Renal cortex interstitium (tissue), 11 donors: ENCODE results near the gene CNTNAP2. TPM values are rescaled to one million over a fixed set of nuclear protein-coding genes. Genes with fewer than 3 reads are reported as not detected.
"Not testable (repeated sequence)": the region's sequence is repeated elsewhere in the genome, so short reads cannot be mapped to it uniquely, and the experiment has no call there.

Experiments used
- DNase-seq, 11 donors: peaks; one replicate each; pipeline ENCODE4 v3.0.0-alpha.2; 2013; ENCODE audit warnings: low read depth in 9 of 11, low spot score in 4 of 11; ENCODE audit errors: extremely low read depth in 1 of 11
- polyA plus RNA-seq, 3 donors: library from polyadenylated mRNA; unstranded; fragments of 120-200 nt; gene quantifications; one replicate each; pipeline ENCODE4 v1.2.1, GENCODE V29; 2013; ENCODE audit not compliant: insufficient read length in 3 of 3

The CNTNAP2 gene
- polyA plus RNA-seq, 3 donors, result 25.6 to 29.3 (median 26.6) TPM

DNA sequence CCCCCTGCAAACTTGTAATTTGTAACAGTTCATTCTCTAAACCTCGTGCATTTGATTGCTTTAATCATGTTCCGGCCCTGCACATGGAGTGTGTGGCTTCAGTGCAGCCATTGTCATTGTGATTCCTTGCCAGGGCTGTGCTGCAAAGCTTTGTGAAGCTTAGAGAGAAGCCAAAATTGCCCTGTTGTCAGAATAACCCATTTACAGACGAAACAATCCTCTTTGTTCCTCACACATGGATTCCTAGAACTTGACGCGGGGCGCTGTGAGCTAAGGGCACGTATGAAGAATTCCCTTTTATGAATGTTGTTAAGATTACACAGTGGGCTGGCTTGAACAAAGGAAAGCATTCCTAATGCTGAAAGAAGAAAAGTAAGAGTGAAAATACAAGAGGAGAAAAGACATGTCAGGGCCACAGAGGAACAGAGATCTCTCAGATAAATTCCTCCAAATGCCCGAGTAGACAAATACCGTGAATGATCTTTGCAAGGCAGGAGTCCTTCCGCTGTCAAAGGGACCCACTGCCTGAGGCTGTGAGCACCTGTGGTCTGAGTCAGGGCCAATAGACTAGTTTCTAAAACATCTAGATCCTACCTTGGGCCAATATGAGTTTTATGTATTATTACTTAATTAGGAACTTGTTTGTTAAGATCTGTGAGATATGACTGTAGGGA, 2268.5 kb downstream of the CNTNAP2 start:
- DNase-seq, result no peak

DNA sequence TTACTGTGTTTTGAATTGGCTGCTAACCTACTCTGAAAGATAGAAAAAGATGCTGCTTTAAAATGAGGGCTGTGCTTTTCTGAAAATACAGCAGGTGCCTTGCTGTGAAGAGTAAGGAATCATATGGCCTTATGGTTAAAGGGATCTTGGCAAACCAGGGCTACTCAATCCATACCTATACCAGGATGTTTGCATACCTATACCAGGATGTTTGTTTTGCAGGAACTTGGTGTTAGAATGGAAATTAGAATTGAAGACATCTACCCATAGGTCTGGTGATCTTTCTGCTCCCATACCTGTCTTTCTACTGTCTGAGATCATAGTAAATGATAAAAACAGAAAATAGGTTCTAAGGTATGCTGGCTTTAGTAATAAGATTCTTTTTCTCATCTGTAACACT, 2273.8 kb downstream of the CNTNAP2 start:
- DNase-seq, result no peak

DNA sequence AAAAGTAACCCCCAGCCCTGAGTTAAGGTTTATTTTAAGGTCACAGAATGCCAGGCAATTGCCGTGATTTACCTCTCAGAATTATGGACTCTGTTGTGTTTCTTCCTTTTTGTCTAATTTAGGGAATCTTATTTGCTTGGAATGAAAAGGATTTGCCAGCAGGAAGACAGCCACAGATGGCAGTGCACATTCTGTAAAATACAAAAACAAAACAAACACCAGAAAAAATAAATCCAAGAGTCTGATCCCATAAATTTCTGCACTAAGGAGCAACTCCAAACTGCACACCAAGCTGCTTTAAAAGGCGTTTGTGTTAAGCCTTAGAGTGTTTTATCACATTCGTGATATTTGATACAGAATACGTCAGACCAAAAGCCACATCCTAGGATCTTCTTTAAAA, 2275.0 kb downstream of the CNTNAP2 start:
- DNase-seq, result no peak

DNA sequence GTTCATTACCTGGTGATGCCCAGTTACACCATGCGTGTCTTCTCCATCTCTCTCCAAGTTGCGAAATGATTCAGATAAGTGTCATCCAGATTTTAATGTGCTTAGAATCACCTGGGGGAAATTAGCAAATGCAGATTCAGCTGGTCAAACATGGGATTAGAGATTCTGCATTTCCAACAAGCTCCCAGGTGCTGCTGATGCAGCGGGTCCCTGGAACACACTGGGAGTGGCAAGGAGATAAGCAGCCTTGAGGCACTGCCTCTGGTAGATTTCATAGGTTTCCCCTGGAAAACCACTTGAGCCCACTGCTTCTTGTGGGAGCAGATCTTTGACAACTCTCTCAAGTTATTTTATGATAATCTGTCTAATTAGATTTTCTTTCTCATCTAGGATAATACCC, 2278.0 kb downstream of the CNTNAP2 start:
- DNase-seq, result no peak

DNA sequence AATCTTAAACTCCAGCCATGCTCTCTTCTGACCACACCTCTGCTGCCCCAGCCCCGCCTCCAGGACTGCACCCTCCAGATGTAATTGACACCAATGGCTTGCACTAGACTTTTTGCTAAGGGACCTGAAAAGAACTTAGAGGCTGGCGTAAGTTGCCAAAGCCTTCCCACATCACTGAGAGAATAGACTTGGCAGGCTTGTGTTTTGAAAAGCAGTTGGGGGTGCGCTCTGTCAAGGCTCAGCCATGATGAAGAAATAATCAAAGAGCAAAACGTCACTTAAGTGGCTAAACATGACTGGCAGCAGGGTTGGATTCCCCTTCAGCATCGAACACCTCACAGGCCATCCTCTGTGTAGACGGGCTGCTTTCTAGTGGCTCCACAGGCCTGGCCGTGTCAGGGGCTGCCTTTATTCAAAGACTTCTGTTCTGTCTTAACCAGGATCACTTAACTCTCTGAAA, 2278.8 kb downstream of the CNTNAP2 start:
- no peak for DNase-seq

DNA sequence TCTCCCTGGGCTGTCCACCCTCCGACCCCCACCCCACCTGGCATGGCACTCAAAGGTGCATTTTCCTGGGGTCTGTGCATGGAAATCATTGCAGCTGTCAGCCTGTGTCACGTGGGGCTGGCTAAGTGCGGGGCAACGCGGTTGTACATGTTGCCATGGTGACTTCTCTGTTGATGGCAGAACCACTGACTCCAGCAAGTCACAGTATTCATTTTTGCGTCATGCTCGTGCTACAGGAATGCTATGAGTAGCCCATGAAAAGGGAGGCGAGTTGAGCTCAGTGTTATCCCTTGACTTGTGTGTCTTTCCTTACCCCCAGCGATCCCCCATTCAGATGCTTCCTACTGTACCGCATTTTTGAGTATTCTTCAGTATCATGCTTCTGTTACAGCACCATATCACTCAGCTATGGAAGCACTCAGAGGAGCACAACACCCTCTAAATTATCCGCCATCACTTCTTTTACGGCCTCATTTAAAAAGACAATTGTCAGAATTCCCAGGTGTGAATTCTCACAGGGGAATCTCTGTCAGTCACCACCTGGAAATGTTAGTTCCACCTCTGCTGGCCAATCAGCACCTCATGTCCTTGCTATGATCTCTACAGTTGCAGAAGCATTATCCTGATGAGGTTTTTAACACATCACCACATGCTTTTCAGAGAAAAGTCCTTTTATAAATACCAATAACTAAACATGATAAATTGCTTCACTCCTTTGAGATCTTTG, 2279.6 kb downstream of the CNTNAP2 start:
- no peak for DNase-seq

DNA sequence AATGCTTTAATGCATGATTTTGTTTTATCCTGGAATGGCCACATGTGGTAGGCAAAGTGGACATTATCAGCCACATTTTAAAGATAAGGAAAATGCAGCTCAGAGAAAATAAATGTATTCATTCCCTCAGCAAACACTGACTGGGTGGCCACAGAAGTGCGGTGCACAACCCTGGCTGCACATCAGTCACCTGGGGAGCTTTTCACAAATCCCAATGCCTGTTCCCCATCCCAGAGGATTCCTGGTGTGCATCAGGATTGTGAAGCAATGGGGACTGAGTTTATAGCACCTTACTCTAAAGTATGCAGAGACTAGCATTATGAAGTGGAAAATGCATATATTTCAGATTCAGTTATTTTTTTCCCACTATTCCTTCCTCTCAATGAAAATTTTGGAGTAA, 2280.5 kb downstream of the CNTNAP2 start:
- no peak for DNase-seq

DNA sequence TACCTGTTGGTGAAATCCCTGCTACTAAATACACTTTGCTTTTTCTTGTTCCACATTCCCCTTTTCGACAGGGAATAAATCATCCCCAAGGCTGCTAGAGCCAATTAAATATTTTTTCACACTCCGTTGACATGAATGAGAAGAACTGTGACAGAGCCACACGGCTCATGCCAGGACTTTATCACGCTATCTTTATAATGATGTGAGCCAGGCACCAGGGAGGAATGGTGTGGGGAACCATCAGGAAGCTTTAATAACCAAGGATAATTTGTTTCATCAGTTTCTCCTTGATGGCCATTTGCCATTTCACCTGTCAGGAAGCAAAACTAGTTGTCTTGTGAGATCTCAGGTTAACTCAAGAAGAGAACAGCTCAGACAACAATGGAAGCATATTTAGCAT, 2280.9 kb downstream of the CNTNAP2 start:
- no peak for DNase-seq

DNA sequence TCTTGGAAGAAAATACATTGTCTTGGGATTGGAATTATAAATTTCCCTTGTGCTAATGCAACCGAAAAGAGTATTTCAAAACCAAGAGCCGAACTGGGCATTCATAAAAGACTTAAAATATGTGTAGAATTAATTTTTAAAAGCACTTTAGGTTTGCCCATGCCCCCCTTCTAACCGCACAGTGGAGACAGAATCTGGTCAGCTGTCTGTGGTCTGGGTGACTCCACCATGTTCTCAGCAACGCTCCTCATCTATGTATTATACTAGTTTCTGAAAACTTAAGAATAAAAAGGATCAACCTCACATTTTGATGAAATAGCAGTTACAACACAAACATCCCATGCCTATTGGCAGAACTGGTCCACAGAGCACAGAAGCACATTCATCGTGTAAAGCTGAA, 2281.4 kb downstream of the CNTNAP2 start:
- no peak for DNase-seq

DNA sequence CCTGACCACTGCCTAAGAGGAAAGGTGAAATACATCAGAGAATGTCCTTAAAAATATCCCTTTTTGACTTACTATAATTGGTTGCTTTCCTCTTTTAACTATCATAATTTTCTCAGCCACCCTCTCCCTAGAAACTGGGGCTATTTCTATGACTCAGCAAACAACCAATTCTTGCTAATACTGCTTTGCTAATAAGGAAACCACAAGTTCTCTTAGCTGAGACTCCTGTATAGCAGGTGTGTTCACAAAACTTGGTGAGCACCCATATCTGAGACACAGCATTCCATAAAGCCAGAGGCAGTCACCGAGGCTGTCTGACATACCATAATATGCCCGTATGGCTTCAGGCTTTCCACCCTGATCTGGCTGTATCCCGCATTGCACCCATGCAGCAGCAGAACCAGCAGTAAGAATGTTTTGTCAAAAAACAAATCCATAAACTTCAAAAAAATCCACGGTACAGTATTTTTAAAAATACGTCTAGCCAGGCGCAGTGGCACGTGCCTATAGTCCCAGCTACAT, 2282.3 kb downstream of the CNTNAP2 start:
- no peak for DNase-seq

DNA sequence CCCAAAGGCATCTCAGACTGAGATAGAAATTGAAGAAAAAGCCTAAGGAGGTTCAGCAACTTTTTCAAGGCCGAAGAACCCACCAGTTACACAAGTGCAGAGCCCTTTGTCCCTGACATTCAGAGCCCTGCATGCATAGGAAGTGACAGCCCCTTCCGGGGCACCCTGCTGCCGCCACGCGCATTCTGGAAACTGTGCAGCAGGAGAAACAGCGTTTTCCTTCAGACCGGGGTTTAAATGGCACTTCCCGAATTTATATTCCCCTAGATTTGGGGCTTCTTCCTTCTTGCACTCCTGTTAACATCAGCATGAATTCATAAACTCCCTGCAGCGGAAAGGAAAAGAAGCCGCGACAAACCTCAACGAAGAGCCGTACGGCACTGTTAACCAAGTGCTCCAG, 2283.5 kb downstream of the CNTNAP2 start:
- DNase-seq, result no peak

DNA sequence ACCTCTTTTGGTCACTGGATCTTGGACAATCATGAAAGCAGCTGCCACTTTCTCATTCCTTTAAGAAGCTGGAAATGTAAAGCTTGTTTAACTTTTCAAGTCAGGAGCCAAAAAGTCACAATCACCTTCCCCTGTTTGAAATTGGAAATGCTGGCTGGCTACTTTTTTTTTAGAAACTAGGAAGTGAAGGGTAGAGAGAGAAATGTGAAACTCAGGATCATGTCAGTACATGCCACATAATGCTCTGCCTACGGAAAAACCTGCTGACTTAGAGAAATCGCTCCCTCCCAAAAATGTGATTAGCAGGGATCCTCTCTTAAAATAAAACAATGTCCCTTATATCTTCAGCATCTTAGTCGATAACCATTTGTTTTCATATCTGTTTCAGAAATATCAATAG, 2285.6 kb downstream of the CNTNAP2 start:
- no peak for DNase-seq

DNA sequence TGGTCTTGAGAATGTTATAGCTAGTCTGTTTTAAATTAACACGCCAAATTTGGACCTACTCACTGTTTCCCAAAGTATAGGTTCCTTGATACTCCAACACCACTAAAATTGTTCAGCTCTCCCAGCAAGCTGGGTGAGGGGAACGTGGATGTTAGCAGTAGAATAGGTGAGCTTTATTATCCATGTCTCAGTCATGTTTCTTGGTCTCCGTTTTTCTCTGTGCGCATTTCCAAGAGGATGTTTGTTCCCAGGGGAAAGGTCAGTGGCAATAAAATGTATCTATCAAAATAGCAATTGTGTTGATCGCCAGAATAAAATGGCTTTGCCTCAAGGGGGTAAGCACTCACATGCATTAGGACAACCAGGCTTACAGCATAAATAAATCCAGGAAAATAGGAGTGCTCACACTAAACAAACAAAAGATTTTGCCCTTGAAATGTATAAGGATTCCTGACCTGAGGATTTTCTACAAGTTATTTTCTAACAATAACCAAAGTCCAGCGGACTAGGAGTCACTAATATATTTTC, 2286.9 kb downstream of the CNTNAP2 start:
- no peak for DNase-seq

DNA sequence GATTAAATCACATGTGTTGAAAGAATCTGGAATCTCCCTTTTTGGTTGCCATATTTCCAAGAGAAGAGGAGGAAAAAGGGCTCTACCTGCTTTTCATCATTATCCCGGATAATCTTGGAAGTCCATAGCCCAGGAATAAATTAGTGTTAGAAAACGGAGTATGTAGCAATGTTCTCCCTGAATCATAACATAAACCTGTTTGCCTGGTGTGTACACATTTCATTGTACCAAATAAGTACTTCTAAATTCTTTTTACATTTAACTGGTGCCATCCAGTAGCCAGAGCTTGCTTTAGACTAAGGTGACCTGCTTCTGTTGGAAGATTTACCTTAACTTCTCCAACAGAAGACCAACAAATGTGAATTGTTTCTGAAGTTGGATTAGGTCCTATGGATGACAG, 2291.7 kb downstream of the CNTNAP2 start:
- no peak for DNase-seq

DNA sequence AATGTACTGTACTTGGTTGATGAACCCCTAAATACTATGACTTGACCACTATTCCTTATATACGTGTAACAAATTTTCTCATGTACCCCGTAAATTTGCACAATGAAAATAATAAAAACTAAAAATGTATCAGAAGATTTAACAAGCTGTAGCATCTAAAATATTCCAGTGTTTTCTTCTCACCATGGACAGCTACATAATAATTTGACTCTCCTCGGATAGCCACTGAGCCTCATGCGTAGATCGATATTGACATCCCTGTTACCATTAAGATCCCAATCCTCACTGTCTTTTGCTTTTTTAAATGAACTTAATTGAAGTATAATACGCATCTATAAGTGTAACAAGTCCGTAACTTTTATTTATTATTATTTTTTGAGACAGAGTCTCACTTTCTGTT, 2294.3 kb downstream of the CNTNAP2 start:
- no peak for DNase-seq

DNA sequence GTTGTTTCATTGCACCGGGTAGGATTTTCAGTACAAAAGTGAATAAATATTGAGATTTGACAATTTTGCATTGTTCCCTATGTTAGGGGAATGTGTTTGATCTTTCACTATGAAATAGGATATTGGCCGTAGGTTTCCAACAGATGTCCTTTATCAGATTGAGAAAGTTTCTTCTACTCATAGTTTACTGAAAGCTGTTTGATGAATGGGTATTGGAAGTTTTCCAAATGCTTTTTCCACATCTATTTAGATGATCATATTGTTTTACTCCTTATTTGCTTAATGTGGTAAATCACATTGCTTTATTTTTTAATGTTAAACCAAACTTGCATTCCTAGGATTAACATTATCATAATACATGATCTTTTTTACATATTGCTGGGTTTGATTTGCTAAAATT, 2296.1 kb downstream of the CNTNAP2 start:
- peak in 2 of 11 donors; percentile 26 to 29 for DNase-seq

DNA sequence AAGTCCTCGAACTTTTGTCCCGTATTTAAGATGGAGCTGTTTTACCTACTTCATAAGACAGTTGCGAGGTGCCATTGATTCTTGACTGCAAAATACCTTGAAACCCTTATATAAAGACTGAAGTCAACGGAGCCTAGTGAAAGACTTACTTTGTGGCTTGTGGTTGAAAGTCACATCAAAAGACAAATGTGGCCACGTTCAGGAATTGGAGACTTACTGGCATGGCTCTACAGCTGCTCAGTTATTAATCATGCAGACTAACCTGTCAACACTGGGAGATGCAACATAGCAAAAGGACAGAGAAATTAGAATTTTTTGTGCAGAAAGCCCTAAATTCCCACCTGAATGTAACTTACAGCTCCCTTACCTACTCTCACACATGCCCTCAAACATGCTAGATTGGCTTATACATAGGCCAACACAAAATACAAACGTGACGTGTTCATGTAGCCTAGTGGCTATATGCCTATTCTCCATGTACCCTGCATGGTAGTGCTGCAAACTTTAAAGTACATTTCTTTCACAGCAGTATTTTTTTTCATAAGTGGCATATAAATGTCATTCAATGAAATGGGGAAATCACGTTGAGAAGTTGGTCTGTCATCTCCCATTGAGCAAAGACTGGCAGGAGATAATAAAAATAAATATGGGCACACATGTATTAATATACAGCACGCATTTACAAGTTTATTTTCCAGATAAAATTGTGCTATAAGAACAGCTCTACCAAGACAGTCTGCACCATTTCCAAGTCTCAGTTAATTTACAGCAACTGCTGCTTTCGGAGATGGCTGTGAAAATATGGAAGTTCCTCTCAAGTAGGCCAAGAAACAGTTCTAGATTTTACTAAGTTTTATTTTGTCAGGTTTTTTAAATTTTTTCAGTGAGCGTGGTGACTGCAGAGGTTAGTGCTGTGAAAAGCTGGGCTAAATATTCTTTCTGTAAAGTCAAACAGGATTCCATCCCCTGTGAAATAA, 2303.5 kb downstream of the CNTNAP2 start:
- DNase-seq, result no peak

DNA sequence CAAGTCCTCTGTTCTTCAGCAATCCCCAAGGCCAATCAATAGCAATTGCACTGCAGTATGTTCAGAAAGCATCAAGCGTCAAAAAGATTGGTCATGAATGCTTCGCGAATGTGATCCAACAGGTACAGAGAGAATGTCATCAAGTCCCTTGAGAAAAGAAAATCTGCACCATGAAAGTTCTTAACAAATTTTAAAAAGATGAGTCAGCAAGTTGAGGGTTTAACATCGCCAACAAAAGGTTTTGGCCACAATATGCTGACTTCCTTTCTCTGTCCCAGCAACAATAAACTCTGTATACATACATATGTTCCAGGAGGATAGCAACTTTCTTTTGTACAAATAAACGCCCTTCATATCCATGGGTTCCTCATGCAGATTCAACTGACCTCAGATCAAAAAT, 2305.4 kb downstream of the CNTNAP2 start:
- no peak for DNase-seq

DNA sequence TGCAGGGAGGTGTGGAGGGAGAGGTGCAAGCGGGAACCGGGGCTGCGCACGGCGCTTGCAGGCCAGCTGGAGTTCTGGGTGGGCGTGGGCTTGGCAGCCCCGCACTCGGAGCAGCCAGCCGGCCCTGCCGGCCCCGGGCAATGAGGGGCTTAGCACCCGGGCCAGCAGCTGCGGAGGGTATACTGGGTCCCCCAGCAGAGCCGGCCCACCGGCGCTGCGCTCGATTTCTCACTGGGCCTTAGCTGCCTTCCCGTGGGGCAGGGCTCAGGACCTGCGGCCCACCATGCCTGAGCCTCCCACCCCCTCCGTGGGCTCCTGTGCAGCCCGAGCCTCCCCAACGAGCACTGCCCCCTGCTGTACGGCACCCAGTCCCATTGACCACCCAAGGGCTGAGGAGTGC, 2309.8 kb downstream of the CNTNAP2 start:
- DNase-seq, result not testable (repeated sequence)
